Activated CD8-positive, alpha-beta memory T cell treated with anti-CD3 and anti-CD28 coated beads for 1 hour (primary cell): ENCODE results near the gene SFRP4.

Experiments
- DNase-seq, 2 donors: peaks; one replicate each; pipeline ENCODE4 v3.0.0-alpha.2; 2020; ENCODE audit warnings: low read depth in 1 of 2; ENCODE audit errors: extremely low read depth in 1 of 2

The SFRP4 gene

GRCh38 chr7:37925620-37926019, 9.0 kb upstream of the SFRP4 start:
- DNase-seq: no peak

GRCh38 chr7:37924491-37925041, 7.9 kb upstream of the SFRP4 start:
- DNase-seq: no peak

GRCh38 chr7:37923996-37924395, 7.4 kb upstream of the SFRP4 start:
- no peak for DNase-seq

- DNase-seq: no peak
These were observed 5.3 kb upstream of the SFRP4 start for GRCh38 chr7:37921876-37922275.

GRCh38 chr7:37920849-37921805, 4.5 kb upstream of the SFRP4 start:
- DNase-seq: no peak

- no peak for DNase-seq
These were observed 3.8 kb upstream of the SFRP4 start, which contains the start of gene EPDR1 for GRCh38 chr7:37920305-37920848. EPDR1 (plus strand) TSS chr7:37920640; CDS start chr7:37920940, 300 bp downstream.

GRCh38 chr7:37918526-37918925, 1.9 kb upstream of the SFRP4 start:
- no peak for DNase-seq

GRCh38 chr7:37916017-37916672, 472 bp downstream of the SFRP4 start:
- no peak for DNase-seq

GRCh38 chr7:37915438-37915837, 1.2 kb downstream of the SFRP4 start:
- no peak for DNase-seq

- no peak for DNase-seq
These were observed 3.9 kb downstream of the SFRP4 start for GRCh38 chr7:37912756-37913155.

GRCh38 chr7:37908221-37908788, 8.3 kb downstream of the SFRP4 start:
- no peak for DNase-seq

GRCh38 chr7:37901890-37902524, 14.6 kb downstream of the SFRP4 start:
- DNase-seq: no peak

GRCh38 chr7:37901236-37901827, 15.3 kb downstream of the SFRP4 start:
- DNase-seq: no peak

GRCh38 chr7:37899712-37900247, 16.8 kb downstream of the SFRP4 start:
- DNase-seq: no peak

GRCh38 chr7:37894671-37895070, 21.9 kb downstream of the SFRP4 start:
- no peak for DNase-seq

- no peak for DNase-seq
These were observed 23.3 kb downstream of the SFRP4 start for GRCh38 chr7:37893359-37893758.

- DNase-seq: no peak
These were observed 34.5 kb downstream of the SFRP4 start for GRCh38 chr7:37882086-37882485.
